GM12874 (cell line): ENCODE measurements around the gene GORASP1.

ENCODE experiments used
- TF ChIP-seq, protein P1 (sequence below): IDR thresholded peaks from 2 replicates; pipeline ENCODE4 v1.5.1; 2011; ENCODE audit warnings: low read depth, mild to moderate bottlenecking, control low read depth, low read length, moderate library complexity; ENCODE audit not compliant: insufficient read depth

GORASP1 gene

DNA sequence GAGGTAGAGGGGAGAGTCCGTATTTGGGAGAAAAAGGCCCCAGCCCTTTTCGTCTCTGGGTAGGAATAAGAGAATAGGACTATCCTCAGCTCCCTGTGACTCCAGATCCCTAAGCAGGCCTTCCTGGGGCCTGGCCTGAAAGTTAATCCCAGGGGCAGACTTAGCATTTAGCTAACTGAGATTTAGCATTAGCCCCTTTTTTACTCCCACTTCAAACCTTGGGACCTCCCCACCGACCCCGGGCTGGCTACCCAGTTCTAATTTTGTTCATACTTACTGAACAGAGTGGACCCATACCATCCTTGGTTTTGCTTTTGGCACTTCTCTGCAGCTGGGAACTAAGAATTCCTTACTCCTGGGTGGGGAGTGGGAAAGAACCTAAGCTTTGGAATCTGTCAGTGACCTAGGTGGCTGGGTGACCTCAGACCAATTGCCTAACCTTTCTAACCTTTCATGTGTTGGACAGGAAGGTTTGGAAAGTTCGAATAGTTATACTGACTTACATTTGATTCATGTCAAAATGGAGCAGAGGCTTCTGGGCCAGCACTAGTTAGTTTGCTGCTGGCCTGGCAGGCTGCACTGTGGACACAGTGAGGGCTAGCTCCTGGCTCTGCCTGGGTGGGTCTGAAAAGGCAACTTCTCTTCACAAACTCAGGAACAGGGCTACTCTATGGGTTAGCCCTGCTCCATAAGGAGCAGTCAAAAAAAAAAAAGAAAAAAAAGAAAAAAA lies 11.7 kb upstream of the GORASP1 start:
- TF ChIP-seq, protein P1, sequence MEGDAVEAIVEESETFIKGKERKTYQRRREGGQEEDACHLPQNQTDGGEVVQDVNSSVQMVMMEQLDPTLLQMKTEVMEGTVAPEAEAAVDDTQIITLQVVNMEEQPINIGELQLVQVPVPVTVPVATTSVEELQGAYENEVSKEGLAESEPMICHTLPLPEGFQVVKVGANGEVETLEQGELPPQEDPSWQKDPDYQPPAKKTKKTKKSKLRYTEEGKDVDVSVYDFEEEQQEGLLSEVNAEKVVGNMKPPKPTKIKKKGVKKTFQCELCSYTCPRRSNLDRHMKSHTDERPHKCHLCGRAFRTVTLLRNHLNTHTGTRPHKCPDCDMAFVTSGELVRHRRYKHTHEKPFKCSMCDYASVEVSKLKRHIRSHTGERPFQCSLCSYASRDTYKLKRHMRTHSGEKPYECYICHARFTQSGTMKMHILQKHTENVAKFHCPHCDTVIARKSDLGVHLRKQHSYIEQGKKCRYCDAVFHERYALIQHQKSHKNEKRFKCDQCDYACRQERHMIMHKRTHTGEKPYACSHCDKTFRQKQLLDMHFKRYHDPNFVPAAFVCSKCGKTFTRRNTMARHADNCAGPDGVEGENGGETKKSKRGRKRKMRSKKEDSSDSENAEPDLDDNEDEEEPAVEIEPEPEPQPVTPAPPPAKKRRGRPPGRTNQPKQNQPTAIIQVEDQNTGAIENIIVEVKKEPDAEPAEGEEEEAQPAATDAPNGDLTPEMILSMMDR = no peak

DNA sequence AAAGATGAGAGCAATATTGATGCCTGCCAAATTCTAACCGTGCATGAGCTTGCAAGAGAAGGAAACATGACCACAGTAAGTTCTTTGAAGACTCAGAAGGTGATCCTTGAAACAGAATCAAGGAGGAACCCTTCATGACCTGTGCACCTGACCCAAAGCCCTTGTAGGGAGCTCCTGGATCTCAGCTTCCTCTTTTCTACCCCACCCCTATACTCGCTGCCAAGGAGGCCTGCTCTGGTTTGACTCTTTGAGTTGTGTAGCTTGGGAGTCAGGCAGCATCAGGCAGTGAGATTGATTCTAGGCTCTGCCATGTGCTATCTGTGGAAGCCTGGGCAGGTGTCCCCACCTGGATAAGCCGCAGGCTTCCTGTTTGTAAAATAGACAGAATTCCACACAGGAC lies 10.7 kb upstream of the GORASP1 start:
- TF ChIP-seq, protein P1 = no peak

DNA sequence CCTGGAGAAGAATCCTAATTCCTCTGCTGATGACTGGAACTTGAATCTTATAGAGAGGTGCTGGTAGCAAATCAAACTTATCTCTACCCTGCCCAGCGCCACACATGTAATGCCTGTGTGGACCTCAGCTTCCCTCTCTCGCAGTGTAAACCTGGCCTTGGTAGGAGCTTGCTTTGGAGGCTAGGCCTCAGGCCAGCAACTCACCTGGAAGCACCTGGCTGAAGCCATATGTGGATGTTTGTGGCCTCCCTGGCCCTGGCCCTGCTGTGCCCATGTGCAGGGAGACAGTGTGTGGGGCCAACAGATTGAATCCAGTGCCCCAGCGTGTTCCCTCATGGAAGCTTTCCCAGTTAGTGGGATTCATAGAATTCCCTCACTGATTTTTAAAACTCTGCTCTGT lies 8.4 kb upstream of the GORASP1 start:
- TF ChIP-seq, protein P1 = no peak

DNA sequence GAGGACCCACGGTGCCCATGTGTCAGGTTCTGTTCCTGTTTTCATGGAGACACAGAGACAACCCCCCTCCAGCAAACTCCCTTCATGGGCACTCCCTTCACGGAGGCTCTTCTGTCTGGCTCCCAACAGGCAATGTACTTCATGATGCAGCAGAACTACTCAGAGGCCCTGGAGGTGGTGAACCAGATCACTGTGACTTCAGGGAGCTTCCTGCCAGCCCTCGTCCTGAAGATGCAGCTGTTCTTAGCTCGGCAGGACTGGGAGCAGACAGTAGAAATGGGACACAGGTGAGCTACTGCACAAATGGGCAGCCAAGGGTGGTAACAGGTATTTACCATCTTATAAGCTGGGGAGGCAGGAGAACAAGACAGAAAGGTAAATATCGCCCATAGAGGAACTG lies 7.0 kb upstream of the GORASP1 start:
- TF ChIP-seq, protein P1 = no peak

DNA sequence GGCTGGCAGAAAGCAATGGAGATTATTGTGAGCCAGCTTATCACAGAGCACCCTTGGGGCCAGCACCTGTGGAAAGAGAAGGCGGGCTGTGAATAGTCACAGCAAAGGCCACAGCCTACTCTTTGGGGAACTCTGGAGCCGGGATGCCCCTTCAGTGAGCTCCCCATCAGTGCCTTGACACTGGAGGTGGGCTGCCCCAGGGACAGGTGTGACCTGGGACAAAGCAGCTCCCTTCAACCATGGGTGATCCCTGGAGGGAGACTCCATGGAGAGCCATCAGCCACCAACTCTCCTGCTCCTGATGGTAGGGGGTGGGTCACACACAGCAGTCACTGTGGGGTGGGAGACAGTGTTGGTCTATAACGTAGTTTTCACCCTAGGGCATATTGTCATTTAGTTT lies 5.9 kb upstream of the GORASP1 start:
- TF ChIP-seq, protein P1 = no peak

DNA sequence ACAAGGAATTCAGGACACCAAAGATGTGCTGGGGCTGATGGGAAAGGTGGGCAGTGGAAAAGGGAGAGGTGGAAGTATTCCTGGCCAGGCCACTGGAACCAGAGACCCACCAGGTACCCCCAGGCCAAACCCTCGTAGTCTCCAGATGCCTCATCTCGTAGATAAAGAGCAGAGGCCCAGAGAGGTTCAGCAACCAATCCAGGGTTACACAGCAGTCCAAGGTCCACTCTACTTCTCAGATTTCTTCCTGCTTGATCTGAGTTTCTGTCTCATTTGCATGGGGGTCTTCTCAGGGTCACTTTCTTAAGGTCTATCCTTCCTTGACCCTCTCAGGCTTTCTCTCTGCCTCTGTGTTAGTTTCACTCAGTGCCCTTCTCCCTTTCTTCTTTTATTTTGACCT lies 5.1 kb upstream of the GORASP1 start:
- TF ChIP-seq, protein P1 = no peak

DNA sequence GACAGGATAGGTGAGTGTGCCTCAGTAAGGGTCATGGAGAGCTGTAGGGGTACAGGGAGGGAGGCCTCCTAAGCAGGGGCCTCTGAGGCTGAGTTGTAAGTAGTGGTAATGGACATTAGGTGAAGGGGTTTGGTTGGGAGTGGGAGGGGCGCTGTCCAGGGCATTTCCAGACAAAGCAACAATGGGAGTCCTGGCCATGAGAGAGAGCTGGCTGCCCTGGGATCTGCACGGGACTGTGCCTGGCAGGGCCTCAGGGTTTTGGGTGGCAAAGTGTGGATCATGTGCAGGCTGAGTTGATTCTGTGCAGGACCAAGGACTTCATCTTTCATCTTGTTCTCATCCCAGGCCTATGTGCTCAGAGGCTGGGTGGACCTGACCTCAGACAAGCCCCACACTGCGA lies 4.7 kb upstream of the GORASP1 start:
- TF ChIP-seq, protein P1 = no peak
